ENCODE data around the gene ZNF571.
A peak's percentile ranks its signal among the peaks of the same experiment; 100 is the strongest.

The ZNF571 gene

GRCh38 chr19:37594304-37594981, at the start of gene ZNF571, which contains the start of gene ZNF540:
TSS of gene ZNF571 (minus strand) at chr19:37594792. CDS start at chr19:37586676, 8,116 bp downstream.
TSS of gene ZNF540 (plus strand) at chr19:37594876. CDS start at chr19:37598448, 3,572 bp downstream.
- peak; percentile 96 for DNase-seq

DNA sequence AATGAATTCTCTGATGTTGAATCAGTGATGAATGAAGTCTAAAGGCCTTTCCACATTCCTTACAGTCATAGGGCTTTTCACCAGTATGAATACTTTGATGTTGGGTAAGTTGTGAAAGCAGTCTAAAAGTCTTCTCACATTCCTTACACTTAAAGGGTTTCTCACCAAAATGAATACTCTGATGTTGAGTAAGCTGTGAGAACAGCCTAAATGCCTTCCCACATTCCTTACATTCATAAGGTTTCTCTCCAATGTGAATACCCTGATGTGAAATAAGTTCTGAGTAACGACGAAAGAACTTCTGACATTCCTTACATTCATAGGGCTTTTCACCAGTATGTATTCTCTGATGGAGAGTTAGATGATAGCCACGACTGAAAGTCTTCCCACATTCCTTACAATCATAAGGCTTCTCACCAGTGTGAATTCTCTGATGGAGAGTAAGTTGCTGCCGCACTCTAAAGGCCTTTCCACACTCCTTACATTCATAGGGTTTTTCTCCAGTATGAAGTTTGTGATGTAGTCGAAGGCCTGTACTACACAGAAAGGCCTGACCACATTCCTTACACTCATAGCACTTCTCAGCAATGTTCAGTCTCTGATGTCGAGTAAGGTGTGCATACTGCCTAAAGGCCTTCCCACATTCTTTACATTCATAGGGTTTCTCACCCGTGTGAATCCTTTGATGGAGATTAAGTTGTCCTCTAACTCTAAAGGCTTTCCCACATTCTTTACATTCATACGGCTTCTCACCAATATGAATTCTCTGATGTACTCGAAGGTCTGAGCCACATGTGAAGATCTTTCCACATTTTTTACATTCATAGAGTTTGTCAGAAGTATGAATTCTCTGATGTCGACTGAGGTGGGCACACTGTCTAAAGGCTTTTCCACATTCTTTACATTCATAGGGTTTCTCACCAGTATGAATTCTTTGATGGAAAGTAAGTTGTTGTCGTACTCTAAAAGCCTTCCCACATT, 40.8 kb upstream of the ZNF571 start:
- DNase-seq: no peak

DNA sequence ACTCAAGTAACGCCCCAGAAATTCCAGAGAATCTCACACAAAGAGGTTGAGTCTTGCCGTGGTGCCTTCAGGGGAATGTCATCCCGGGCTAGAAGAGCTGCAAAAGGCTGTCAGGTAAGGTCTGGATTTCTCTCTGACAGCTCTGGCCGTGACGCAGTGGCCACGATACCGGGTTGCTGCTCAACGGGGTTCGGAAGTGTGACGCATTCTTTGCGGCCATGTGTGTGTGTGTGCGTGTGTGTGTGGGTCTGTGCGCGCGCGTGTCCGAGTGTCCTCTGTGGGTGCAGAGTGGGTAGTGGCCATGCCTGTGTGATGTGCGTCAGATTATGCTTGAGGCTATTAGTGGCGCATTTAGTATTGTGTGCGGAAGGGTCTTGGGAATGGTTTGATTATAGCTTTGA, 390 bp upstream of the ZNF571 start:
- DNase-seq: no peak

GRCh38 chr19:37593996-37594303, 642 bp downstream of the ZNF571 start:
- DNase-seq: no peak

GRCh38 chr19:37583340-37583739, 11.3 kb downstream of the ZNF571 start:
- DNase-seq: no peak

DNA sequence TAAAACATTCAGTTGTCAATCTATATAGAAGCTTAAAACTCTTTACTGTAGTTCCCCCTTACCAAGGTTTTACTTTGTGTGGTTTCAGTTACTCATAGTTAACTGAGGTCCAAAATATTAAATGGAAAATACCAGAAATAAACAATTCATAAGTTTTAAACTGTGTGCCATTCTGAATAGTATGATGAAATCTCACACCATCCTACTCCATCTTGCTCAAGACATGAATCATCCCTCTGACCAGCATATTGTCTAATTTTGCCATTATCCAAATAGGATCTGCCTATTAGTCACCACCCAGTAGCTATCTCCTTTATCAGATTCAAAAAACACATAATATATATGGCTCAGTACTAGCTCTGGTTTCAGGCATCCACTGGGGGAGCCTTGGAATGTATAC, 22.4 kb downstream of the ZNF571 start:
- no peak for DNase-seq

DNA sequence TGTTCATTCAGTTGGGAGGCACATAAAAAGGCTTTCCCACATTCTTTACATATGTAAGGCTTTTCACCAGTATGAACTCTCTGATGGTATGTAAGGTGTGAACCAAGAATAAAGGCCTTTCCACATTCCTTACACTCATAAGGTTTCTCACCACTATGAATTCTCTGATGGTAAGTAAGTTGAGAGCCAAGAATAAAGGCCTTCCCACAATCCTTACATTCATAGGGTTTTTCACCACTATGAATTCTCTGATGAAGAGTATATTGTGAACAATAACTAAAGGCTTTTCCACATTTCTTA, 29.3 kb downstream of the ZNF571 start:
- DNase-seq: no peak

GRCh38 chr19:37564624-37565369, 29.8 kb downstream of the ZNF571 start:
- DNase-seq: no peak

DNA sequence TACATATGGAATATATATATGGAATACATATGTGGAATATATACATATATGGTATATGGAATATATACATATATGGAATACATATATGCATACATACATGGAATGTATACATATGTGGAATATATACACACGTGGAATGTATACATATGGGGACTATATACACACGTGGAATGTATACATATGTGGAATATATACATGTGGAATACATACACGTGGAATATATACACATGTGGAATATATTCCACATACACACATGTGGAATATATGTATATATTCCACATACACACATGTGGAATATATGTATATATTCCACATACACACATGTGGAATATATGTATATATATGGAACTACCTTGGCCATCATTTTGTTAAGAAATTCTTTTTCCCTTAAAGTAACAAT, 31.1 kb downstream of the ZNF571 start:
- DNase-seq: no peak

DNA sequence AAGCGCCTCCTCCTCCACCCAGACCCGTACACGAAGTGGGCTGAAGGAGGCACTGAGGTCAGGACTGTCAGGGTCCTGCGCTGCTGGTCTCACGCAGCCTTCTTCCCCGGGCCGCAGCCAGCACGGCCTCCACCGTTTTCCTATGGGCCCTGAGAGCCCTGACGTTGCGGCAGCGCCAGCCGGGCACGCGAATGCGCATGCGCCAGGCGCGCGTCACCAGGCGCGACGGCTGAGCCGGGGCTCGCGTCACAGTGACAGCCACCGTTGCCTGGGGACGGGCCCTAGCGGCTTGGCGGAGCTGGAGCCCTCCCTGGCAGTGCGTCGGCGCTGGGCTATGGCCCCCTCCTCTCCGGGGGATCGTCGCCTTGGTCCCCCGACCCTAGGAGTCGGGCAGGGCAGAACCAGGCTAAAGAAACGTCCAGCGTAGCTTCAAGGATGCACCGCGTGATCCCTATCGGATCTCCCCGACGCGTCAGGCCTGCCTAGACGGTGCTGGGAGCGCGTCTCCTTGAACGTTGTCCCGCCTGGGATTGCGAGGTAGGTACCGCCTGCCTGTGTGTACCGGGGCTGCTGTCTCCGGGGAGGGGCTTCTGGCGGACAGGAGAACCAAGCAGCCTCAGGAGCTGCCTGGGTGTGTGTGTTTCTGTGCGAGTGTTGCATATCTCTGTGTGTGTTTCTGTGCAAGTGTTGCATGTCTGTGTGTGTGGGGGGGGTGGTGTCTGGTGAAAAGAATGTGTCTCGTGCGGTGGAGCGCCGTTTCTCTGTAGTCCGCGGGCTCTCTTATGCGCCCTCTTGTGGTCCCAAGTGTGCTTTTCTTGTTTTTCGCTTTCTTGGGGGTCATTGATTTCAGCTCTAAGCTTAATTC, 43.2 kb downstream of the ZNF571 start:
- peak; percentile 78 for DNase-seq

GRCh38 chr19:37537391-37537947, 57.1 kb downstream of the ZNF571 start:
- DNase-seq: no peak

DNA sequence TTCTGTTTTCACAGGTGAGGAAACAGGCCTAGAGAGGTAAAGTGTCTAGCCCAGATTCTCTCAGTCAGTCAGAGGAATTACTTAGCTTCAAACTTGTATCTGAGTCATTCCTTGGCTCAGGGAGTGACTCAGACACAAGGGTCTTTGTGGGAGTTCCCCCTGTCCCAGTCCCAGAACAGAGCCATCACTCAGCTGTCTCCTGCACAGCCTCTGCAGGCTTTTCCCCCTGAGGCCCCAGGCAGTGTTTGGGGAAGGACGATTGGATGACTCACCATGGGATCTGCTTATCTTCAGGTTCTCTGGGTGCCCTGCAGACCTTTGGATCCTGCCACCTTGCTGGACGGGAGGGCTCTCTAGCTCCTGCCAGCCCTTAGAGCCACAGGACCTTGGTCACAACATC, 74.7 kb downstream of the ZNF571 start:
- DNase-seq: no peak

Data from hematopoietic multipotent progenitor cell treated with erythropoietin and hydrocortisone succinate and interleukin-3 and kit ligand, for 6 days (in vitro differentiated cells).